Neutrophil (primary cell): Measurements from ENCODE around the gene TNFRSF13B.

Experiments
- H3K27ac ChIP-seq: fragments of 200-600 bp; sonication (generic); 2 replicates; pipeline ENCODE4 v1.5.1; 2016; ENCODE audit warnings: mild to moderate bottlenecking, moderate library complexity
- H3K27me3 ChIP-seq: fragments of 200-600 bp; sonication (generic); 2 replicates; pipeline ENCODE4 v1.6.0; 2016; ENCODE audit warnings: mild to moderate bottlenecking
- H3K36me3 ChIP-seq: fragments of 200-600 bp; sonication (generic); 2 replicates; pipeline ENCODE4 v1.5.1; 2017
- H3K4me1 ChIP-seq, 2 experiments: fragments of 200-600 bp in 1 of 2; sonication (generic) in 1 of 2; 1 replicate in 1 of 2; 2 replicates in 1 of 2; pipeline versions ENCODE4 v1.5.1 to v1.6.1; 2013 to 2016; ENCODE audit warnings: low read depth in 1 of 2, low read length in 1 of 2, mild to moderate bottlenecking in 1 of 2, moderate library complexity in 1 of 2; ENCODE audit not compliant: control insufficient read depth in 1 of 2, insufficient read depth in 1 of 2
- H3K4me3 ChIP-seq, 2 experiments: fragments of 200-600 bp in 1 of 2; sonication (generic) in 1 of 2; 1 replicate in 1 of 2; 2 replicates in 1 of 2; pipeline ENCODE4 v1.5.1; 2013 to 2016; ENCODE audit warnings: low read depth in 1 of 2, low read length in 1 of 2, mild to moderate bottlenecking in 1 of 2, moderate library complexity in 1 of 2
- H3K9me3 ChIP-seq: fragments of 200-600 bp; sonication (generic); 2 replicates; pipeline ENCODE4 v1.5.1; 2016
- TF ChIP-seq, protein P1 (sequence below): fragments of 200-600 bp; sonication (generic); IDR thresholded peaks from 2 replicates; pipeline ENCODE4 v1.5.1; 2016; ENCODE audit warnings: antibody characterized with exemption

TNFRSF13B gene

DNA sequence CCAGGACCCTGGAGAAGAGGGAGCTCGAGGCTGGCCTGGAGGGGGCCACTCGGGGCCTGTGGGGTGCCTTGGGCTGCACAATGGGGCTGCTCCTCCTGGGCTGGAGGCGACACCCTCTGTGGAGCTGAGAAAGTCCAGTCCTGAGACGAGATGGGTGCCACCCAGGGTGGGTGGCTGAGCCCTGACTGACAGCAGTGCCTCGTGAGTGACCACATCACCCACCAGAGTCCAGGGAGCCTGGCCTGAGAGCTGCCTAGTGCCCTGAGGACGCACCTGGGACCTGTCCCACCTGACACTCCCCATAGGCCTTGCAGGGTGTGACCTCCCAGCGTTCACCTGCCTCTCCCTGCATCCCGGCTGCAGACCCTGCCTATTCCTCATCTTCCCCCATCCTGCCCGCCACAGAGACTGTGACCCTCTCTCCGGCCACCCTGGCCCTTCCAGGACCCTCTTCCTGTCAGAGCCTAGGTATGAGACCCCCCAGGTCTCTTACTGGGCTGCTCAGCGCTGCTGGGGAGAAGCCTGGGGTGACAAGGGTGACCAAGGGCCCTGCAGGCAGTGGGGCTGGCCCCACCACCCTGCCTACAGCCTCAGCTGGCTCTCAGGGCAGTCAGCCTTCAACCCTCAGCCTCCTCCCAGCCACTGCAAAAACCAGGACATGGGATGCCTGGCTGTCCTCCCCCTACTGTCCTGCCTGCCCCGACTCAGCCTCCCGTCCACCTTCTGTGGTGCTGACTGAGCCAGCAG, 41.2 kb downstream of the TNFRSF13B start:
- Histone ChIP-seq H3K4me1 (no peaks in the 10 kb centered on the region), H3K9me3 (no peaks in the 10 kb centered on the region), H3K36me3 (no peaks in the 10 kb centered on the region), H3K27ac (no peak overlapping the region), H3K4me3 (no peak overlapping the region), H3K27me3 (no peaks in the 10 kb centered on the region)
- TF ChIP-seq, protein P1, sequence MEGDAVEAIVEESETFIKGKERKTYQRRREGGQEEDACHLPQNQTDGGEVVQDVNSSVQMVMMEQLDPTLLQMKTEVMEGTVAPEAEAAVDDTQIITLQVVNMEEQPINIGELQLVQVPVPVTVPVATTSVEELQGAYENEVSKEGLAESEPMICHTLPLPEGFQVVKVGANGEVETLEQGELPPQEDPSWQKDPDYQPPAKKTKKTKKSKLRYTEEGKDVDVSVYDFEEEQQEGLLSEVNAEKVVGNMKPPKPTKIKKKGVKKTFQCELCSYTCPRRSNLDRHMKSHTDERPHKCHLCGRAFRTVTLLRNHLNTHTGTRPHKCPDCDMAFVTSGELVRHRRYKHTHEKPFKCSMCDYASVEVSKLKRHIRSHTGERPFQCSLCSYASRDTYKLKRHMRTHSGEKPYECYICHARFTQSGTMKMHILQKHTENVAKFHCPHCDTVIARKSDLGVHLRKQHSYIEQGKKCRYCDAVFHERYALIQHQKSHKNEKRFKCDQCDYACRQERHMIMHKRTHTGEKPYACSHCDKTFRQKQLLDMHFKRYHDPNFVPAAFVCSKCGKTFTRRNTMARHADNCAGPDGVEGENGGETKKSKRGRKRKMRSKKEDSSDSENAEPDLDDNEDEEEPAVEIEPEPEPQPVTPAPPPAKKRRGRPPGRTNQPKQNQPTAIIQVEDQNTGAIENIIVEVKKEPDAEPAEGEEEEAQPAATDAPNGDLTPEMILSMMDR: no peak

DNA sequence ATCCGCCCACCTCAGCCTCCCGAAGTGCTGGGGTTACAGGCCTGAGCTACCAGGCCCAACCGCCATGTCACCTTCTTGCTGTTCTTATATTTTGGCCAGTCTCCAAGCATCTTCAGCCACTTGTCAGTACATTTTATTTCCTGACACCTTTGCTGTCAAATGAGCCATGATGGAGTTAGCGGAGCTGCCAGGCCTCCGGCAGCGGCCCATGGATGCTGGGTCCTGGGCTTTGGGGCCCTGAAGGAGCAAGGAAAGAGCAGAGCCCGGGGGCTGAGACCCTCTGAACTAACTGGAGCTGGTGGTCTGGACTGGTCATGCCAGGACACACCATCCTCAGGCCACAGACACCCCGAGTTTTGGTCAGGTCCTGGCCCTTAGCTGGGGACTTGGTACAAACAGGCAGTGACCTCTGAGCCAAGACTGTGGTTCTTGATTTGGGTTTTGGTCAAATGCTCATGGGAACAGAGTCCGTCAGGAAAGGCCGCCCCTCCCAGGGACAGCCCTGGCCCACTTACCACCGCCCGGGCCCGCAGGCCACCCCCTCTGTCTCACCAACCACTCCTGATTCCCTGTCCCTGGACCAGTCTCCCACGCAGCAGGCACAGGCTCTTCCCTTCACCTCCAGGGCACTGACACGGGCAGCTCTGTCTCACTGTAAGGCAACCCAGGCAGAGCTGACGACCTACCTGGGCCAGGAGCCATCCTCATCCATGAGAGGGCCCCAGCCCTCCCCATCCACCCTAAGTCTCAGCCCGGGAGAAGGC, 42.0 kb downstream of the TNFRSF13B start:
- H3K27ac ChIP-seq: no peak overlapping the region
- H3K9me3 ChIP-seq: no peaks in the 10 kb centered on the region
- no peaks in the 10 kb centered on the region for H3K27me3 ChIP-seq
- H3K4me3 ChIP-seq: no peak overlapping the region
- TF ChIP-seq, protein P1: no peak
- H3K4me1 ChIP-seq: no peaks in the 10 kb centered on the region
- H3K36me3 ChIP-seq: no peaks in the 10 kb centered on the region

DNA sequence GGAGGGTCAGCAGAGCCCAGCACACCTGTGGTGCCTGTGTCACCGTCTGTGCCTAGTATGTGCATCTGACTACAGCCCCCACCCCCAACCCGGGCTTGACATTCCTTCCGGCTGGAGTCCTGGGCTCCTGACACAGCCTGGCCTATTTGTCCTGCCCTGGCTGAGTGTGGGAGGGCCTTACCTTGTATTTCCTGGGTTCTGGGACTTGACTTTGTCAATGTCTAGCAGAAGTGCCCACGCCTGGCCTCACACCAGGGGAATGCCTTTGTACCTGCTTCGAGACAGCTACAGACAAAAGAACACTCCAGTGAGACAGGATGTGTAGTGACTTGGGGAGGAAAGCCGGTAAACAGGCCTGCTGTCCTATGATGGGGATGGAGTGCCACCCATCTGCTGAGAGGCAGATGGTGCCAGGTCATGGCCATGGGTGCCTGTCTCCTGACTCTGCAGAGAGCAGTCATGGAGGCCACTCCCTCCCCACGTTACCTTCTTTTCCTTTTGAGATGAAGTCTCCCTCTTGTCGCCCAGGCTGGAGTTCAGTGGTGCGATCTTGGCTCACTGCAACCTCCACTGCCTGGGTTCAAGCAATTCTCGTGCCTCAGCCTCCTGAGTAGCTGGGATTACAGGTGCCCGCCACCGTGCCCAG, 42.8 kb downstream of the TNFRSF13B start:
- TF ChIP-seq, protein P1: no peak
- H3K4me1 ChIP-seq: no peaks in the 10 kb centered on the region
- H3K36me3 ChIP-seq: no peaks in the 10 kb centered on the region
- H3K27me3 ChIP-seq: no peaks in the 10 kb centered on the region
- no peaks in the 10 kb centered on the region for H3K9me3 ChIP-seq
- H3K27ac ChIP-seq: no peak overlapping the region
- no peak overlapping the region for H3K4me3 ChIP-seq

DNA sequence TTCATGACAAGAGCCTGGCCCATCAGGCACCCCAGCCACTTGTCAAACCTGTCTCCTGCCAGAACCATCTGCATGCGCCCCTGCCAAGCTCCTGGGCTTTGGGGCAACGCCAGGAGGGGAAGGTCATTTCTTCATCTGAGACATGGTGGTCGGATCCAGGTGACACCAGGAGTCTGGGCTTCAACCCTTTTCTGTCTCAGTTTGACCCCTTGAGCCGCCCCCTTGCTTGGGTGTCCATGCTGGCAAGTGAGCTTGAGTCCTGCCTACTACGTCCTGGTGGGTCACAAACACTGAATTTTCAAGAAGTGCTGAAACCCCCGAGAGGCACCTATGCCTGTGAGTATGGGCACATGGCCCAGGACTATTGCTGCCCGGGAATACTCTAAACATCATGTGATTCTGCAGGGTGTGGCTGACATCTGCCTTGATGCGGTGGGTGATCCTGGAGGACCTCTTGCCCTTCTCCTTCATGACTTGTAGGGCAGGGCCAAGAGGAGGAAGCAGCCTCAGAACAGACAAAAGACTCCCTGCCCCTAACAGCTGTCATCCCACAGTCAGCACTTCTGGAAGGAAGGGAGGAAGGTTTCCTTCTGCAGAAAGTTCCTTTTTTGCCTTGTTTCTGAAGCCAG, 43.4 kb downstream of the TNFRSF13B start:
- TF ChIP-seq, protein P1: no peak
- Histone ChIP-seq H3K27me3 (no peaks in the 10 kb centered on the region), H3K4me3 (no peak overlapping the region), H3K4me1 (no peaks in the 10 kb centered on the region), H3K36me3 (no peaks in the 10 kb centered on the region), H3K9me3 (no peaks in the 10 kb centered on the region), H3K27ac (no peak overlapping the region)

DNA sequence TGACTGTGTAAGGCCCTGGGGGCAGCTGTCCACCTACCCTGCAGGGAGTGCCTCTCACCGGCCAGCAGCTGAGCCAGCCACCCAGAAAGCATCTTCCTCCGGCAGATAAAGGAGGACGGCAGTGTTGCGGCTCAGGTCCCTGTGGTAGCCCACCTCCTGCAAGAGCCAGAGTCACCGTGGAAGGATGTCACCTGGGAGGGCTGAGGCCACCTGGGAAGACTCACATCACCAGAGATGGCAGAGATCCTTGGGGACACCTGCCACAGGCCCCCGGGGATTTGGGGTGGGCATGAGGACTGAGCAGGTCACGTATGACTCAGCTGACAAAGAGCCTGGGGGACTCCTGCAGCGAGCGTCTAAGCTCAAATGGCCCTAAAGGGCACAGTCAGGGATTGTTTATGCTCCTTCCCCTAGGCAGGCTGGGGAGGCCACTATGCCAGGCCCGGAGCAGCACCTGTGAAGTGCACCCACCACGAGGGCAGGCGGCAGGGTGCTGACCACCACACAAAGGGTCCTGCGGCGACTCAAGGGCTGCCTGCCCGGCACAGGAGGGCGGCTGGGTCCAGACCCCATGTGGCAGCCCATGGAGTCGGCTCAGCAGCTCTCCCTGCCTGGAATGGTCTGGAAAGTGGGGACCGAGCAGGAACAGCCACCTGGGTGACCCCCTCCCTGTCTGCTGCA, 44.1 kb downstream of the TNFRSF13B start:
- TF ChIP-seq, protein P1: no peak
- Histone ChIP-seq H3K4me3 (no peak overlapping the region), H3K27me3 (no peaks in the 10 kb centered on the region), H3K36me3 (no peaks in the 10 kb centered on the region), H3K27ac (no peak overlapping the region), H3K9me3 (no peaks in the 10 kb centered on the region), H3K4me1 (no peaks in the 10 kb centered on the region)
